Measurements from ENCODE around the gene MDK.

MDK gene

DNA sequence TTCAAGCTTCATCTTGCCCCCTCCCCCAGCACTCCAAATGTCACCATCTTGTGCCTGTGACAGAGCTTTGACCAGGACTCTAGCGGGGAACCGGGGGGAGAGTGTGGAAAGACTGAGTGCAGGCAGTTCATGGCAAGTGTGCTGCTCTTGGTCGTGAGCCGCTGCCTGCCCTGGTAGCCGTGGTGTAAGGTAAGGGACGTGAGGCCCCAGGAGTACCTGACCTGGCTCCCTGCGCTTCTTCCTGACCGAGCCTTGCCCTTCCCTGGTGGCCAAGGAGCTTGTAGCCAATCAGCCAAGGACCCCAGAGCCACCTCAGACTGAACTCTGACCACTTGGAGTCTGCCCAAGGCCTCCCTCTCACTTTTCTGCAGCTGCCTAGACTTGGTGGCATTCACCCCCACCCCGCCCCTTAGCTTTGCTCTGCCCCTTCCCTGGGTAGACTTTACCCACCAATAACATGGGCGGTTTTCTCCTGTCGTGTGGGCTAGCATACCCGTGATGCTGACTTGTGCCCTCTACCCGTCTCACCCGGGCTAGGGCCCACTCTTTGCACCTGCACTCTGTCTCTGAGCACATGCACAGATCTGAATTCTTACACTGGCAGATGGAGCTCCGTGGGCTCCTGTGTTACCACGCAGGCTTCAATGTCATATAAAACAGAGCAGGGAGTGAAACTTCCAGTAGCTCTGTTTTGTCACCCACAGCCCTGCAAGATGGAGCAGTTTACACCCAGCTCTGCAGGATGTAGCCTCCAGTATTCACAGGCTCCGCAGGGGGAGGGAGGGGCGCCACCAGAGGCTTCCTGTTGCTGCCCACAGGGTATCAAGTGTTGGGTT is 32.7 kb upstream of the MDK start:
- DNase-seq (ENCODE audit: low spot score), result no peak
- TF ChIP-seq CTCF (IDR thresholded peaks at IDR 0.05; ENCODE audit: extremely low read depth, missing control alignments), result no peak

GRCh38 chr11:46350695-46351094 is 30.8 kb upstream of the MDK start:
- DNase-seq (ENCODE audit: low spot score), result no peak
- TF ChIP-seq CTCF (IDR thresholded peaks at IDR 0.05; ENCODE audit: extremely low read depth, missing control alignments), result no peak

DNA sequence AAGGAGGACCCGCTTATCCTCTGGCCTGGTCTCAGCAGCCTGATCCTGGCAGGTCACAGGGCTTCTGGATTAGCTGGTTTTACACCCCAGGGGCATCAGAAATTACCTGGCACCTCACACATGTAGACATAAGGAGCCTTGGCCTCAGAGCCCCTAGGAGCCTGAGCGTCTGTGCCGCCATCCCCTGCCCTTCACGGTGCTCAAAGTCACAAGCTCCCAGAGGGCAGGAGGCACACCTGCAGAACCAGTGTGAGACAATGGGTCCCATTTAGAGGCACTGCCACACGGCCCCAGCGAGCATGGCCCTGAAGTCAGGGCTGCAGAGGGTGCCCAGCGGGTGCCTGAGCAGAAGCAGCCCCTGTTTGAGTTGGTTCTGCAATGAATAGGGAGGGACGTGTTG is 30.3 kb upstream of the MDK start:
- DNase-seq (ENCODE audit: low spot score), result no peak
- no peak for TF ChIP-seq CTCF (IDR thresholded peaks at IDR 0.05; ENCODE audit: extremely low read depth, missing control alignments)

- no peak for TF ChIP-seq CTCF (IDR thresholded peaks at IDR 0.05; ENCODE audit: extremely low read depth, missing control alignments)
- DNase-seq (ENCODE audit: low spot score), result no peak
Measured at GRCh38 chr11:46351606-46352005, 29.9 kb upstream of the MDK start.

DNA sequence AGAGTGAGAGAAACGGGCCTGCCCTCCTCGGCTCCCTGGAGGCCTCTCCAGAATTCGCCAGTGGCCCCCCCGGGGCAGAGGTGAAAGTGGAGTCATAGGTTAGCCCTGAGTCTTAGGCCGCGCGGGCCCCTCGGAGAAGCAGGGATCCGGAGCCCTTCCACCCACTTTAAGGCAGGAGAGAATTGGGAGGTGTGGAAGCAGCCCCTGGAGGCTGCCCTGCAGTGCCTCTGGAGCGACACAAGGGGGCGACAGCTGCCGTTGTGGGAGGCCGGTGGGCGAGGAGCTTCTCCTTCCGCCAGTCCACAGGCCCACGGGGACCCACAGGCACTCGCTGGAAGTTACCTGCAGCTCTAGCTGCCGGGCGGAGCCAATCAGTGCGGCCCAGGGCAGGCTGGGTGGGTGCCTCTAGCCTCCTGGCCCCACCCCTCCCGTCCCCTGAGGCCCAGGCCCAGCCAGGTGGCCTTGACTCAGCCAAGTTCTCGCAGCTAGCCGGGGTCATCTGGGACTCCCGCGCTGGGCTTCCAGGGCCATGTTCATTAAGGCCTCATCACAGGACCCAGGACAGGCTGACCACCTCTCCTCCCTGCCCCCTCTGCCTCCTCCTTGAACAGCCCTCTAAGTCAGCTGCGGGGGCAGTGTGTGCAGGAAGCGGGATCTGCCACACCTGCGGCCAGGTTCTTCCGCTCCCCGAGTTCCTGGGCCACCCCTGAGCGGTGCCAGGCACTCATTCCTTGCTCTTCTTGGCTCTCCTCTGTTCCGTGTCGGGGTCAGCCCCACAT is 29.2 kb upstream of the MDK start:
- peak; percentile 72 for DNase-seq (ENCODE audit: low spot score)
- peak; percentile 83 for TF ChIP-seq CTCF (IDR thresholded peaks at IDR 0.05; ENCODE audit: extremely low read depth, missing control alignments)

DNA sequence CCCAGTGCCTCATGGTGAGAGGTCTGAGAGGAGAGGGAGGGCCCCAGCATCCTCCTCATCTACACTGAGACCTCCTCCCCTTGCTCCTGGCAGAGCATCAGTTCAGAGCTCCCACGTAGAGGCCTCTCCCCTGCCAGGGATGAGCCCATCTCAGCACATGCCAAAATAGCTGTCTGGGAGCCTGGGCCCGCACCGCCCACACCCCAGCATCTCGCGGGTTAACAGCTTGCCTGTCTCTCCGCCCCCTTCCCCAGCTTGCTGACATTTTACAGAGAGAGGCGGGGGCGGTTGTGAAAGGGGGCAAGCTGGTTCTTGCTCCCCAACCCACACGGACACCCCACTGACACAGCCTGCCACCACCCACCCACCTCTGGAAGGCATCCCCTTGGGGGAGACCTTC is 27.8 kb upstream of the MDK start:
- no peak for TF ChIP-seq CTCF (IDR thresholded peaks at IDR 0.05; ENCODE audit: extremely low read depth, missing control alignments)
- DNase-seq (ENCODE audit: low spot score), result no peak

DNA sequence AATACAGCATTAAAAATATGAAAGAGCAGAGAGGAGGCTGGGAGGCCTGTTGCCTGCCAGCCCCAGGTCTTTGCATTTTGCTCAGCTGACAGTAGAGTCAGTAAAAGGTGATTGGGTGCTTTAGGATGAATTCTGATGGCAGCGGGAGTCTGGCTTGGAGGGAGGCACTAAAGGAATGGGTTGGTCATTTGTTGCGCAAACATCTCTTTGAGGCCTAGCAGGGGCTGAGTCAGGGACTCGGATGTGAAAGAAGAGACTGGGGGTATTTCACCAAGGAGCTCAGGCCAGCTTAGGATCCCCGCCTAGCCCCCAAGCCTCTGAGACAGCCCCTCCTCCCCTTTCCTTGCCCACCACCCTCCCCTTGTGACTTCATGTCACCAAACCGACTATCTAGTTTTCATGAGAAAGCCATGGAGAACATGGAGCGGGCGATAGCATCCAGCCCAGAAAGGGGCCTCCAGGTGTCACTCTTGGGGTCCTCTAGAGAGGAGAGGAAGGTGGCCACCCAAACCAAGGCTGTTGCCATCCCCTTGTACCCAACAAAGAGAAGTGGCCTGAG is 24.5 kb upstream of the MDK start:
- no peak for TF ChIP-seq CTCF (IDR thresholded peaks at IDR 0.05; ENCODE audit: extremely low read depth, missing control alignments)
- DNase-seq (ENCODE audit: low spot score), result no peak
